ENCODE data around the gene FEM1B. TPM values are rescaled to one million over a fixed set of nuclear protein-coding genes. Genes with fewer than 3 reads are reported as not detected.

The FEM1B gene
- total and polyA plus RNA-seq, 4 donors = 11.3 to 96.3 (median 45.1) TPM

- no peak overlapping the region for H3K27ac ChIP-seq (ENCODE audit: low read depth in 1 of 2, low read length in 2 of 2)
- intact Hi-C loops (cut with DNase I) = loop anchor here (1.0 to 5.0 kb wide), 4 partner anchors 34 to 421 kb away; no protein-coding TSS in a partner anchor
- 7 to 9% methylated on average over 7 of the region's 7 CpGs for WGBS, 2 donors
- H3K4me3 ChIP-seq (ENCODE audit: low read length in 2 of 2) = no peak overlapping the region
- ATAC-seq (ENCODE audit: low FRiP score) (peak; percentile 66), DNase-seq (no peak)
- no peaks in the 10 kb centered on the region for H3K9me3 ChIP-seq (ENCODE audit: control insufficient read depth, low read length)
- H3K27me3 ChIP-seq (ENCODE audit: control insufficient read depth in 1 of 2, insufficient read depth in 2 of 2, low read length in 1 of 2) = no peaks in the 10 kb centered on the region
- H3K36me3 ChIP-seq (ENCODE audit: control insufficient read depth in 1 of 2, insufficient read depth in 2 of 2, low read length in 1 of 2) = no peaks in the 10 kb centered on the region
- H3K4me1 ChIP-seq (ENCODE audit: control insufficient read depth in 1 of 2, insufficient read depth in 2 of 2, low read length in 2 of 2) = no peaks in the 10 kb centered on the region
Observed at GRCh38 chr15:68252925-68253534, 24.5 kb upstream of the FEM1B start.

GRCh38 chr15:68256675-68257450 lies 20.7 kb upstream of the FEM1B start:
- DNase-seq = peak; percentile 94

GRCh38 chr15:68258692-68259091 lies 18.9 kb upstream of the FEM1B start:
- Histone ChIP-seq H3K36me3 (ENCODE audit: control insufficient read depth in 1 of 2, insufficient read depth in 2 of 2, low read length in 1 of 2) (no peaks in the 10 kb centered on the region), H3K4me1 (ENCODE audit: control insufficient read depth in 1 of 2, insufficient read depth in 2 of 2, low read length in 2 of 2) (no peaks in the 10 kb centered on the region), H3K27me3 (ENCODE audit: control insufficient read depth in 1 of 2, insufficient read depth in 2 of 2, low read length in 1 of 2) (no peaks in the 10 kb centered on the region), H3K9me3 (ENCODE audit: control insufficient read depth, low read length) (no peaks in the 10 kb centered on the region), H3K4me3 (ENCODE audit: low read length in 2 of 2) (no peak overlapping the region), H3K27ac (ENCODE audit: low read depth in 1 of 2, low read length in 2 of 2) (peak overlapping the region in 1 of 2 donors; percentile 33)
- WGBS, 2 donors = 47 to 54% methylated on average over 4 of the region's 4 CpGs
- intact Hi-C loops (cut with DNase I) = no loop called here
- ATAC-seq (ENCODE audit: low FRiP score) (peak; percentile 33), DNase-seq (no peak)

More at GRCh38 chr15:68256675-68257450, 20.7 kb upstream of the FEM1B start:
- Histone ChIP-seq H3K36me3 (ENCODE audit: control insufficient read depth in 1 of 2, insufficient read depth in 2 of 2, low read length in 1 of 2) (no peaks in the 10 kb centered on the region), H3K27me3 (ENCODE audit: control insufficient read depth in 1 of 2, insufficient read depth in 2 of 2, low read length in 1 of 2) (no peaks in the 10 kb centered on the region), H3K4me3 (ENCODE audit: low read length in 2 of 2) (peak overlapping the region; percentile 4 to 53), H3K4me1 (ENCODE audit: control insufficient read depth in 1 of 2, insufficient read depth in 2 of 2, low read length in 2 of 2) (no peaks in the 10 kb centered on the region), H3K9me3 (ENCODE audit: control insufficient read depth, low read length) (no peaks in the 10 kb centered on the region), H3K27ac (ENCODE audit: low read depth in 1 of 2, low read length in 2 of 2) (peak overlapping the region in 1 of 2 donors; percentile 38)
- WGBS, 2 donors = 3 to 4% methylated on average over 55 to 57 of the region's 57 CpGs
- intact Hi-C loops (cut with DNase I) = no loop called here
- peak; percentile 94 for ATAC-seq (ENCODE audit: low FRiP score)

- intact Hi-C loops (cut with DNase I) = no loop called here
- no peak overlapping the region for H3K27ac ChIP-seq (ENCODE audit: low read depth in 1 of 2, low read length in 2 of 2)
- WGBS, 2 donors = 80 to 89% methylated on average over 2 of the region's 2 CpGs
Observed at GRCh38 chr15:68259883-68260282, 17.7 kb upstream of the FEM1B start.

GRCh38 chr15:68261241-68261640 lies 16.3 kb upstream of the FEM1B start:
- H3K36me3 ChIP-seq (ENCODE audit: control insufficient read depth in 1 of 2, insufficient read depth in 2 of 2, low read length in 1 of 2) = no peaks in the 10 kb centered on the region
- 93% methylated on average over 3 of the region's 3 CpGs for WGBS, 2 donors
- no peaks in the 10 kb centered on the region for H3K9me3 ChIP-seq (ENCODE audit: control insufficient read depth, low read length)
- no peaks in the 10 kb centered on the region for H3K27me3 ChIP-seq (ENCODE audit: control insufficient read depth in 1 of 2, insufficient read depth in 2 of 2, low read length in 1 of 2)
- H3K4me3 ChIP-seq (ENCODE audit: low read length in 2 of 2) = no peak overlapping the region
- intact Hi-C loops (cut with DNase I) = no loop called here
- H3K4me1 ChIP-seq (ENCODE audit: control insufficient read depth in 1 of 2, insufficient read depth in 2 of 2, low read length in 2 of 2) = no peaks in the 10 kb centered on the region
- ATAC-seq (ENCODE audit: low FRiP score) (no peak), DNase-seq (no peak)
- H3K27ac ChIP-seq (ENCODE audit: low read depth in 1 of 2, low read length in 2 of 2) = no peak overlapping the region

More at GRCh38 chr15:68259883-68260282, 17.7 kb upstream of the FEM1B start:
- no peak for DNase-seq
- no peak for ATAC-seq (ENCODE audit: low FRiP score)
- Histone ChIP-seq H3K4me1 (ENCODE audit: control insufficient read depth in 1 of 2, insufficient read depth in 2 of 2, low read length in 2 of 2) (no peaks in the 10 kb centered on the region), H3K27me3 (ENCODE audit: control insufficient read depth in 1 of 2, insufficient read depth in 2 of 2, low read length in 1 of 2) (no peaks in the 10 kb centered on the region), H3K4me3 (ENCODE audit: low read length in 2 of 2) (no peak overlapping the region), H3K9me3 (ENCODE audit: control insufficient read depth, low read length) (no peaks in the 10 kb centered on the region), H3K36me3 (ENCODE audit: control insufficient read depth in 1 of 2, insufficient read depth in 2 of 2, low read length in 1 of 2) (no peaks in the 10 kb centered on the region)

GRCh38 chr15:68261980-68262379 lies 15.6 kb upstream of the FEM1B start:
- H3K27me3 ChIP-seq (ENCODE audit: control insufficient read depth in 1 of 2, insufficient read depth in 2 of 2, low read length in 1 of 2) = no peaks in the 10 kb centered on the region
- H3K27ac ChIP-seq (ENCODE audit: low read depth in 1 of 2, low read length in 2 of 2) = no peak overlapping the region
- ATAC-seq (ENCODE audit: low FRiP score) (no peak), DNase-seq (no peak)
- no peaks in the 10 kb centered on the region for H3K4me1 ChIP-seq (ENCODE audit: control insufficient read depth in 1 of 2, insufficient read depth in 2 of 2, low read length in 2 of 2)
- intact Hi-C loops (cut with DNase I) = no loop called here
- no peak overlapping the region for H3K4me3 ChIP-seq (ENCODE audit: low read length in 2 of 2)
- no peaks in the 10 kb centered on the region for H3K9me3 ChIP-seq (ENCODE audit: control insufficient read depth, low read length)
- no peaks in the 10 kb centered on the region for H3K36me3 ChIP-seq (ENCODE audit: control insufficient read depth in 1 of 2, insufficient read depth in 2 of 2, low read length in 1 of 2)
- 90 to 95% methylated on average over 3 of the region's 3 CpGs for WGBS, 2 donors

GRCh38 chr15:68262514-68263356 lies 14.8 kb upstream of the FEM1B start:
- DNase-seq (no peak), ATAC-seq (ENCODE audit: low FRiP score) (no peak)
- no peak overlapping the region for H3K27ac ChIP-seq (ENCODE audit: low read depth in 1 of 2, low read length in 2 of 2)
- intact Hi-C loops (cut with DNase I) = no loop called here
- no peaks in the 10 kb centered on the region for H3K9me3 ChIP-seq (ENCODE audit: control insufficient read depth, low read length)
- H3K4me1 ChIP-seq (ENCODE audit: control insufficient read depth in 1 of 2, insufficient read depth in 2 of 2, low read length in 2 of 2) = no peaks in the 10 kb centered on the region
- H3K4me3 ChIP-seq (ENCODE audit: low read length in 2 of 2) = no peak overlapping the region
- H3K27me3 ChIP-seq (ENCODE audit: control insufficient read depth in 1 of 2, insufficient read depth in 2 of 2, low read length in 1 of 2) = no peaks in the 10 kb centered on the region
- WGBS, 2 donors = 42 to 47% methylated on average over 5 of the region's 5 CpGs
- H3K36me3 ChIP-seq (ENCODE audit: control insufficient read depth in 1 of 2, insufficient read depth in 2 of 2, low read length in 1 of 2) = no peaks in the 10 kb centered on the region

GRCh38 chr15:68264282-68264681 lies 13.3 kb upstream of the FEM1B start:
- intact Hi-C loops (cut with DNase I) = no loop called here
- 44 to 49% methylated on average over 2 of the region's 2 CpGs for WGBS, 2 donors

More at GRCh38 chr15:68264282-68264681, 13.3 kb upstream of the FEM1B start:
- DNase-seq = no peak
- H3K27ac ChIP-seq (ENCODE audit: low read depth in 1 of 2, low read length in 2 of 2) = no peak overlapping the region
- no peaks in the 10 kb centered on the region for H3K9me3 ChIP-seq (ENCODE audit: control insufficient read depth, low read length)
- H3K4me3 ChIP-seq (ENCODE audit: low read length in 2 of 2) = no peak overlapping the region
- H3K36me3 ChIP-seq (ENCODE audit: control insufficient read depth in 1 of 2, insufficient read depth in 2 of 2, low read length in 1 of 2) = no peaks in the 10 kb centered on the region
- H3K4me1 ChIP-seq (ENCODE audit: control insufficient read depth in 1 of 2, insufficient read depth in 2 of 2, low read length in 2 of 2) = no peaks in the 10 kb centered on the region
- no peaks in the 10 kb centered on the region for H3K27me3 ChIP-seq (ENCODE audit: control insufficient read depth in 1 of 2, insufficient read depth in 2 of 2, low read length in 1 of 2)
- no peak for ATAC-seq (ENCODE audit: low FRiP score)

Measured in aorta (tissue), 5 donors.